HEK293T (cell line): ENCODE measurements around the gene ESD.

Experiments used
- ARNT ChIP-seq: fragments of 450-650 bp; IDR thresholded peaks from 2 replicates; pipeline ENCODE4 v1.6.1; 2017; ENCODE audit warnings: mild to moderate bottlenecking
- BHLHE40 ChIP-seq: fragments of 450-650 bp; IDR thresholded peaks from 2 replicates; pipeline ENCODE4 v1.6.1; 2016; ENCODE audit warnings: mild to moderate bottlenecking, moderate library complexity, borderline replicate concordance
- FOXA1 ChIP-seq: fragments of 450-650 bp; IDR thresholded peaks from 2 replicates; pipeline ENCODE4 v1.6.1; 2016; ENCODE audit warnings: mild to moderate bottlenecking
- L3MBTL2 ChIP-seq: fragments of 450-650 bp; conservative IDR thresholded peaks from 2 replicates; pipeline ENCODE4 v1.6.1; 2016; ENCODE audit warnings: mild to moderate bottlenecking
- SP1 ChIP-seq: fragments of 450-650 bp; IDR thresholded peaks from 2 replicates; pipeline ENCODE4 v1.6.1; 2017
- SUZ12 ChIP-seq: fragments of 450-650 bp; IDR thresholded peaks from 2 replicates; pipeline ENCODE4 v1.6.1; 2016; ENCODE audit warnings: mild to moderate bottlenecking
- TARDBP ChIP-seq: fragments of 450-650 bp; IDR thresholded peaks from 2 replicates; pipeline ENCODE4 v1.6.1; 2016

DNA sequence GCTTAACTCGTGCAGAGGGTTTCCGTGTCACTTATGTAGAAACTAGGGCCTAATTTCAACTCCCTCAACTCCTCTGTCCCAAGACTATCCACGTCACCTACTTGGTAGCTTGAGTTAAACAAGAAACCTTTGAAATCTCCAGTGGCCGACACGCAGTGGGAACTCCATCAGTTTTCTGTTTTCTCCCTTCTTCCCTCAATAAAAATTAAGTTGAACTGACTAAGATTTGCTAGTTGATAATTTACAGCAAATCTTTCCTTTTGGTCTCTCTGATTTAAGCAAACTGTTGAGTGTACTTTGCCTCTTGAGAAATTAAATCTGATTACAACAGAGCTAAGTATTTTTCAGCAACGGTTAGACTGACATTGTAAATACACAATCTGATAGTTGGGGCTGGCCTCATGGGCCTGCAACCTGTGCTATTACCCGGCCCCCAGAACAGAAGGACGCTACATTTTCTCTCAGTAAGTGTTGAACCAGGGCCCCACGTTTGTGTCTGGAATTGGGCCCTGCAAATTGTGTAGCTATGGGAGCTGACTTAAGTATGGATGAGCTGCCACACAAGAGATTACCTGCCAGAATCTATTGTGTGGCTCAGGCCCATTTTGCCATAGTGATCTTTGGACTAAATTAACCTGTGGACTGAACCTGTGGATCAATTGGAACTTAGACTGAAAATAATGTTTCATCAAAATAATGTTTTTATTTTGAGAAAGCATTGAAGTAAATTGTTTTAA is 708 bp upstream of the ESD start:
- TF ChIP-seq BHLHE40 (no peak), SUZ12 (no peak), SP1 (no peak), FOXA1 (no peak), L3MBTL2 (no peak), TARDBP (no peak), ARNT (no peak)
